Mammary epithelial cell (primary cell): ENCODE results near the gene ALDH5A1.

Experiments
- CTCF ChIP-seq, 2 donors: IDR thresholded peaks in 1 of 2; conservative IDR thresholded peaks in 1 of 2; 2 replicates each; pipeline ENCODE4 v1.5.1; 2011 to 2012; ENCODE audit warnings: inconsistent platforms in 2 of 2, low read length in 2 of 2, mild to moderate bottlenecking in 2 of 2, control low read depth in 1 of 2, low read depth in 1 of 2; ENCODE audit not compliant: insufficient read depth in 1 of 2; ENCODE audit errors: extremely low read depth in 1 of 2
- EZH2 ChIP-seq: IDR thresholded peaks from 2 replicates; pipeline ENCODE4 v1.6.1; 2012; ENCODE audit warnings: low read length, inconsistent platforms, borderline replicate concordance

- no peak for TF ChIP-seq CTCF (conservative IDR thresholded peaks at IDR 0.05 in 1 of 2, IDR thresholded peaks at IDR 0.05 in 1 of 2; ENCODE audit: extremely low read depth in 1 of 2, insufficient read depth in 1 of 2, low read depth in 1 of 2, low read length in 2 of 2)
- no peak for TF ChIP-seq EZH2
These were observed 6.6 kb downstream of the ALDH5A1 start for GRCh38 chr6:24501374-24501773.
